HG02588 (cell line): ENCODE data around the gene CD7.
"Not testable (repeated sequence)": the region's sequence is repeated elsewhere in the genome, so short reads cannot be mapped to it uniquely, and the experiment has no call there.

Experiments used
- ATAC-seq: cut with Tn5 transposase; IDR thresholded peaks from one replicate; pipeline ENCODE4 v1.9.1; 2021; ENCODE audit warnings: mild to moderate bottlenecking, moderate library complexity; ENCODE audit not compliant: unreplicated experiment

CD7 gene

DNA sequence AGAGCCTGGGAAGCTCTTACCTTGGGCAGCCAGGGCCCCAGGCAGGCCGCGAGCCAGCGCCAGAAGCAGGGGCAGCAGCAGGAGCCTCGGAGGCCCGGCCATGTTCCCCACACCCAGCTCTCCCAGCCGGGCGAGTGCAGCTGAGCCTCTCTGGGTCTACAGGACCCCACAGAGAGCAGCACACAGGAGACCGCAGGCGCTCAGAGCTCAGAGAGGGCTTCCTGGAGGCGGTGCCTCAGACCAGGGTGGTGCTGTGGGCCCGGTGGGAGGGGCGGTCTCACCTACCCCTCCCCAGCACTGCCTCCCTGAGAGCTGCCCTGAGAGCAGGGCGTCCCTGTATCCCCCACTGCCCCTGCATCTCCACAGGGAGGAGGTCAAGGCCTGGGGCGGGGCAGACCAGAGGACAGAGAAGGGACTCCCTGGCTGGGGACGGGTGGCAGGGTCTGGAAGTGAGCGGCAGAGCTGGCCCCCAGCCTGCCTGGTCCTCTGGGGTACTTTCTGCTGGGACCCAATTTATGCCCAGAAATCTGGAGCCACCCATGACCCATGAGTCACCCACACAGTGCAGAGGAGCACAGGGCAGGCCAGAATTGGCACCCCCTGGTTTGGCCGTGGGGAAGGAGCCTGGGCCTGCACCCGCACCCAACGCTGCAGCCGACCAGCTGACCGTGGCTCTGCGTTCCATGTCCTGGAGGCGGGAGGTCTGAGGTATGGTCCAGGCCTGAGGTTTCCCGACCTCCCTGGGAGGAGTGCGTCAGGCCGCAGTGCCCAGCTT, at the start of gene CD7:
TSS of gene CD7 (minus strand) at position 215 of the 775 bp plus-strand sequence. CDS start at position 102, 113 bp downstream.
- ATAC-seq = no peak

GRCh38 chr17:82366749-82367148, 49.3 kb upstream of the CD7 start:
- no peak for ATAC-seq

DNA sequence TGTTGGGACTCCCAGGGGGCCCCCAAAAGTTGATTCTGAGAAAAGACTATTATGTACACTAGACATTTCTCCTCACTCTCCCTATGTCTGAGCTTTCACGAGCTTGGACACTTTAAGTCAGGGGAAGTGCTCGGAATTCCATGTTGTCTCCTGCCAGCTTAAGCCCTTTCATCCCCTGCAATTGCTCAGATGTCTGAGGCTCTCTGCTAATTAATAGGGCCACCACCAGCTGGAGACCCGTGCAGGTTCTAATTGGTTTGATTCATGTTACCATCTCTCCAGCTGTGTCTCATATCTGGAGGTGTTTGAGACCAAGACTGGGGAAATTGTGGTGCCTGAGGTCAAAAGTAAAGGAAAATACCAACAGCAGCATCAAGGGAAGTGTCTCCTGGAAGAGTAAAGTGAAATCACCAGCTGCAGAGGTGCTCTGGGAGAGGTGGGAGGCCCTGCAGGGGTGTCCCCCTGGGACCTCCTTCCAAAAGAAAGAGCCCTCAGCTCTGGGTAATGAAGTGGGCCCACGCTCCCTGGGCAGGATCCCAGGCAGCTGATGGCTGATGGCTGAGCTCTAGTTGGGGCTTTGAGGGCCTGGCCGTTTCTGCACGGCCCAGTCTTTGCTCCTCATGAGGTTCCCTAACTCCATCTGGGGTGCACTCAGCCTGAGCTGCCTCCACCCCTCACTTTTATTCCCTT, 48.3 kb upstream of the CD7 start:
- no peak for ATAC-seq

GRCh38 chr17:82361885-82362633, 44.7 kb upstream of the CD7 start:
- ATAC-seq = no peak

DNA sequence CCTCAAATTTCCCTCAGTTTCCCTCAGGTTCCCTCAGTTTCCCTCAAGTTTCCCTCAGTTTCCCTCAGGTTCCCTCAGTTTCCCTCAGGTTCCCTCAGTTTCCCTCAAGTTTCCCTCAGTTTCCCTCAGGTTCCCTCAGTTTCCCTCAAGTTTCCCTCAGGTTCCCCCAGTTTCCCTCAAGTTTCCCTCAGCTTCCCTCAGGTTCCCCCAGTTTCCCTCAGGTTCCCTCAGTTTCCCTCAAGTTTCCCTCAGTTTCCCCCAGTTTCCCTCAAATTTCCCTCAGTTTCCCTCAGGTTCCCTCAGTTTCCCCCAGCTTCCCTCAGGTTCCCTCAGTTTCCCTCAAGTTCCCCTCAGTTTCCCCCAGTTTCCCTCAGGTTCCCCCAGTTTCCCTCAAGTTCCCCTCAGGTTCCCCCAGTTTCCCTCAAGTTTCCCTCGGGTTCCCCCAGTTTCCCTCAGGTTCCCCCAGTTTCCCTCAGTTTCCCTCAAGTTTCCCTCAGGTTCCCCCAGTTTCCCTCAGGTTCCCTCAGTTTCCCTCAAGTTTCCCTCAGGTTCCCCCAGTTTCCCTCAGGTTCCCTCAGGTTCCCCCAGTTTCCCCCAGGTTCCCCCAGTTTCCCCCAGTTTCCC, 42.2 kb upstream of the CD7 start:
- ATAC-seq = not testable (repeated sequence)

DNA sequence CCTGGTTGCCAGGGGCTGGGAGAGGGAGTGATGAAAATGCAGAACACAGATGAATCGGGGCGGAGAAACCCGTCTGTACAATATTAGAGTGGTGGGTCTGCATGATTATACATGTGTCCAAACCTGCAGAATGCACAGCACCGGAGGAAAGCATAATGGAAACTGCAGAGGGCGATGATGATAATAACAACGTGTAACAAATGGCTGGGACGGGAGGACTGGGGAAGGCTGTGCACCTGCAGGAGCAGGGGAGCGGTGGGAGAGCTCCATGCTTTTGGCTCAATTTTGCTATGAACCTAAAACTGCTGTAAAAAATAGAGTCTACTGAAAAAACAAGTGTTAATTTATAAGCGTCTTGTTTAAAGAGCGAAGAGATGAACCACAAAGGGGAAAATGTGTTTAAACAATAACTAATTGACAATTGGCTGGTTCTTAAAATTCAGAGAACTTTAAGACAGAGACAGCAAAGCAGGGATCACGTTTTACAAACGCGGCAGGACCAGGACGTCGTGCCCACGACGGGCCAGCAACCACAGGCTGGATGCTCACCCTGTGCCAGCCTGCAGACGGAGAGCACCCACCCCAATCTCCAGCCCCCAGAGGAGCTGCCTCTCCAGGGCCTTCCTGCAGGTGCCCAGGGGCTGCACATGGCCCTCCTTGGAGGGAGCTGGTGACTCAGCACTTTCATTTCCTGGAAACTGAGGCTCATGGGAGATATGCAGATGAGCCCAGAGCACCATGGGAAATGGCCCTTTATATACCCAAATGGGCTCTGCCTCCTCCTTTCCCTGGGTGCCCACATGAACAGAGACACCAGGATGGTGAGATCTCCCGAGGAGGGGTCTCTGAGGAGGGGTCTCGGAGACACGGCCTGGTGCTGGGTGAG, 41.3 kb upstream of the CD7 start, which contains the start of gene TEX19:
TSS of gene TEX19 (plus strand) at position 783 of the 886 bp plus-strand sequence. CDS start 2,904 bp downstream, outside the sequence.
- ATAC-seq = no peak

DNA sequence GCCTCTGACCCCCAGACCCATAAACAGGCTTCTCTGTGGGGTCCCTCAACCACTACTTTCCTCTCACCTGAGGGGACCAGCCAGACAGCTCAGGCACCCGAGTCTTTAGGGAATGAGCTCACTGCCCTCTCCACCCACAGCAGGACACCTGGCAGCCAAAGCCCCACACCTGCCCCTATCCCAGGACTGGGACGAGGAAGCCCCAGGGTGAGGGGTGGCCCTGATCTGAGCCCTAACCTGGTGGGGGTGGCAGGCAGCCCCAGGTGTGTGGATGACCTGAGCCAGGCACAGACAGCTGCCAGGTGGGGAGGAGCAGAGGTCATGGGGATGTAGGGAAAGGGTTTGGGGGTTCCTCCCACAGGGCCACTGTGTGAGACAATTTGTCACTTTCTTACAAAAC, 40.0 kb upstream of the CD7 start:
- no peak for ATAC-seq

GRCh38 chr17:82356845-82357355, 39.5 kb upstream of the CD7 start:
- ATAC-seq = no peak

DNA sequence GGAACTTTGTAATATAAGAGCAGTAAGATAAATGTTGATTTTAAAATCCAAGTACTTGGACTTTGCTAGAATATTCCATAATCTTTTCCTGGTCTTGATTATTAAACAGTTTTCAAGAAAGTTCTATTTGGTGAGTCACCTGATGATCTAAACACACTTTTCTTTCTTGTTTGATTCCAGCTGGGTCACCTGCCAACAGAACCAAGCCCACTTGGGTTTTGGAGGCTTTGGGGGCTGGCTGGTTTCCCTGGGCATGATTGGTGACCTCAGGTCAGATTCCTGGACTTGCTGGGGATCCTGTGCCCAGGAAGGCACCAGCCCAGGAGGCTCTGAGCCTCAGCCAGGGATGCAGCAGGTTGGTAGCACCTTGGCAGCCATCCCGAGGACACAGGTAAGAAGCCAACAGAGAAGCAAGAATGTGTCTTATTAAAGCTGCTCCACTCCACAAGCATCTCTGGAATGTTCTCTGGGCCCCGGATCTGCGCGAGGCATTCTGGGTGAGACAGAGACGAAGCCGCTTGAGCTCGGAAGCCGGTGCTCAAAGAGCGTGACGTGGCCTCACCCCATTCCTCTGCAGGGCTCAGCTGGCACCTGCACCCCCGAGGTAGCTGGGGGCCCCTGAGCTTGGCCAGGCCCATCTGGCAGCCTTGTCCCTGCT, 38.5 kb upstream of the CD7 start:
- no peak for ATAC-seq

DNA sequence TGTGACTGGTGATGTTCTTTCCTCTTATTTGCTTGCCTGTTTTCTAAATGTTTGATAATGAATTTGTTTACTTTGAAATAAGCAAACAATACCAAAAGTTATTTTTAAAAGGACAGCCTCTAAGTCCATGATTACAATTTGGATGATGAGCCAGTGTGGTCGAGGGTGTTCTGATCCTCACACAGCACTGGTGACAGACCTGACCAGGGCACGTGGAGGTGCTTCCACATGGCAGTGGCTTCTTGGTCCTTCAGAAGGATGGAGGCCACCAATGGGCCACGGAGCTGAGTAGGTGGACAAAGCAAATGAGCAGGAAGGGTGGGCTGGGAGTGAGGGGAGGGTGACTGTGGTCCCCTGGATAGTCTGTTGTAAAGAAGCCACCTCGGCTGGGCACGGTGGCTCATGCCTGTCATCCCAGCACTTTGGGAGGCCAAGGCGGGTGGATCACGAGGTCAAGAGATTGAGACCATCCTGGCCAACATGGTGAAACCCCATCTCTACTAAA, 37.4 kb upstream of the CD7 start:
- no peak for ATAC-seq

DNA sequence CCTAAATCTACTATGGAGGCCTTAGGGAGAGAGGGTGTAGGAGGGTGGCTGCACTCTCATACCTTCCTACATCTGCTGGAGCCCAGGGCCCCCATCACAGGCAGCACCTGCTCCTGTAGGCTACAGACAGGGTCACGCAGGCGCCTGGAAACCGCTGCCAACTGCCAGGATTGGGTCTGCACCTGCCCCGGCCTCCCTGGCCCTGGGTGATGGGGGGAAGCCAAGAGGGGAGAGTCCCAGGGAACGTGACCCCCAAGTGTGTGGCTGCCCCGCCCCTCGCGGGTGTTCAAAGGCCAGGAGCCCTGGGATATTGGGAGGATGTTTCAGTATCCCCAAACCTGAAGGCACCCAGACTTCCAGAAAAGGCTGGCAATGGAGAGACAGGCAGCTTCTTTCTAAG, 36.1 kb upstream of the CD7 start:
- no peak for ATAC-seq

DNA sequence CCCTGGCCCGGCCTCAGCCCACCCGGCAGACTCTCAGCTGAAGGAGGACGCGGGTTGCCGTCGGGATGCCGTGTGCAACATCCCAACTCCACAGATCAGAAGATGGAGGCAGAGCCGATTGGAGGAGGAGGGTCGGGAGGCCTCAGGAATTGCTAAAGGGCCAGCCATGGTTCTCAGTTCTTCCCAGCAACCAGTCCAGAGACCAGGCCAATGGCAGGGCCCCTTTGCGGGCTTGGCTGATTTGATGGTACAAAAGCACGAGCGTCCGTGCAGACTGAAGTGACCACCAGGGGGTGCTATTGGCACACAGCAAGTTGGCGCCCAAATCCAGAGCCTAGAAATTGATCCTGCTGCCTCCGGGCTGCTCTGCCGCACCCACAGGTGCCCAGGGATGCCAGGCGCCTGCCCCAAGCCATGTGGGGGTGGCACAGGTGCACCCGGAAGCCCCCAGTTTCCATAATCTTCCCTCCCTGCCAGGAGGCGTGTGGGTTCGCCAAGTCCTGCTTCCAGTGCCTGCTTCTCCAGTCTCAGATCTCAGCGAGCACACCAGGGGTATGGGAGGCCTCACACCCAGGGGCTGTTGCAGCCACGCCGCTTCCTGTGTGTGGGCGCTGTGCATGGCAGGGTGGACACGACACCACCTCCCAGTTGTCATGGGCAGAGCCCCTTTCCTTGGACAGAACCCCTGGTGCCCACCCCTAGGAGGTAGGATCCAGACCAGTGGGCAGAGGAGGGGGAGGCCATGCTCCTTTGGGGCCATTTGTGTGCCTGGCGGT, 34.5 kb upstream of the CD7 start:
- ATAC-seq = no peak

DNA sequence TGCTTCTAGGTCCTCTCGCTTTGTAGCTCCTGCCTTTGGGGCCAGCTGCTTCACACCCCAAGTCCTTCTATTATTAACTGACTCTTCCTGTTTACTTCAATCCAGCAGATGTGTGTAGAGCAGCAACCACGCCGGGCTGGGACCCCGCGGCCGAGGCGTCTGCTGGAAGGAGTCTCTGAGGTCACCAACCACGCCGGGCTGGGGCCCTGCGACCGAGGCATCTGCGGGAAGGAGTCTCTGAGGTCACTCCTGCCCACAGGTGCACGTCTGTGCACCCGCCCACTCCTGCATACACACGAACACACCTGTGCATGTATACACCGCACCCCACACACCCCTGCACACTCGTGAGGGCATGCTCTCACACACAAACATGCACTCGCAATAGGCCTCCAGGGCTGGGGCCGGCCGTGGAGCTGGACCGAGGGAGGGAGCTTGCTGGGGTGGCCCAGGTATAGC, 33.9 kb upstream of the CD7 start:
- ATAC-seq = no peak

DNA sequence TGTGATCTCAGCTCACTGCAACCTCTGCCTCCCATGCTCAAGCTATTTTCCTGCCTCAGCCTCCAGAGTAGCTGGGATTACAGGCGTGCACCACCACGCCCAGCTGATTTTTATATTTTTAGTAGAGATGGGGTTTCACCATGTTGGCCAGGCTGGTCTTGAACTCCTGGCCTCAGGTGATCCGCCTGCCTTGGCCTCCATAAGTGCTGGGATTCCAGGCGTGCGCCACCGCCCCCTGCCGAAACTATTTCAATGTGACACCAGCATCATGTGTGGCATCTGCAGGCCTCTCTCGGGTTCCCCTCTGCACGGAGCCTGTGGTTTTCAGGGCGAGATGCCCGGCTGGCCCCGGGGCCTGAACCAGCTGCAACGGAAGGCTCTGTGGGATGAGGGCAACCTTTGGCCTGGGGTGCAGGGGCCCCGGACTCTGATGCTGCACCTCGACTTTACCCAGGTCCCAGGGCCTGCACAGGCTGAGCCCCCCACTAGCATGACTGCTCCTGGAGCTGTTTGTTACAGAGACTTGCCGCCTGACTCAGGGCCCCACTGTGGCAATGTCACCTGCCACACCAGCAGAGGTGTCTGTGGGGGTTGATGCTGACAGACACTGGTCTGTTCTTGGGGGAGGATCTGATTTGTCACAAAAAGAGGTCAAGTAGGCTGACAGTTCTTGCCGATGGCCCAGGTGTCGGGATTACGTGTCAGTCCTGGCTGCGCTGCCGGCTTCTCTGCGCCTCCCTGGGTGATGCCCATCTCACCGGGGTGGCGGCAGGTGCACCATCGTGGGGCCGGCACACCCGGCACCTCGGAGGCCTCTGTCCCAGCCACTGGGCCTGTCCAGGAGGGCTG, 33.0 kb upstream of the CD7 start:
- no peak for ATAC-seq

GRCh38 chr17:82349287-82349701, 31.9 kb upstream of the CD7 start:
- no peak for ATAC-seq

DNA sequence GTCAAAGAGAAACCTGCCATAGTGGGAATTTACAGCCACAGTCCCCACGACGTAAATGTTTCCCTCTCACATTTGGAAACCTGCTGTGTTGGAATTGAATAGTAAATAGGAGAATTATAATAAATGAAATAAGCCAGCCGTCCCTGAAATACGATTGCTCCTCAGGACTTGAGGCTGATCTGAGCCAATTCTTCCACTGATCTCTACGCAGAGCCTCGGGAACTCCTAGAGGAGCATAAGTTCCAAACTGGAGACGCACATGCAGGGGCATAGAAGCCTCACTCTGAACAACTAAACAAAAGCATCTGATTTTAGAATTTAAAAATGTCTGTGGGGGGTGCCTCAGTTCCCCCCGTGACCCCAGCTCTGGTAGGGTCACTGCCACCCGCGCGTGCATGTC, 31.5 kb upstream of the CD7 start:
- ATAC-seq = no peak

- no peak for ATAC-seq
Observed at GRCh38 chr17:82348434-82348833, 31.0 kb upstream of the CD7 start.
